Panc1 (cell line): ENCODE results near the gene KCTD14. TPM values are rescaled to one million over a fixed set of nuclear protein-coding genes. Genes with fewer than 3 reads are reported as not detected.

Experiments
- ATAC-seq: fragments of 200-7000 bp; cut with Tn5 transposase; 2 replicates; pipeline ENCODE4 v1.9.1; 2020; ENCODE audit warnings: mild to moderate bottlenecking, moderate library complexity
- BruUV-seq: library from RNA; stranded (reverse); fragments of 400-500 nt; replicated peaks from 2 replicates; lab custom pipeline; 2021; lab: Mats Ljungman, UMichigan
- CTCF ChIA-PET: fragments of 300-600 bp; sonication (Branson Sonifier 250); formaldehyde crosslinking; loops from one replicate; lab custom pipeline; 2022; ENCODE audit warnings: antibody characterized with exemption; lab: Charles Lee
- POLR2A ChIA-PET: fragments of 300-600 bp; sonication (Branson Sonifier 250); formaldehyde crosslinking; loops from one replicate; lab custom pipeline; 2022; ENCODE audit warnings: antibody characterized with exemption; lab: Charles Lee
- DNase-seq: peaks from one replicate; pipeline ENCODE4 v3.0.0-alpha.2; 2010; ENCODE audit warnings: low read depth, low spot score
- H3K27ac ChIP-seq: 2 replicates; pipeline ENCODE4 v1.5.1; 2011; ENCODE audit warnings: mild to moderate bottlenecking, low read length, inconsistent platforms
- H3K27me3 ChIP-seq: fragments of 200-500 bp; sonication (Bioruptor generic); 2 replicates; pipeline ENCODE4 v1.6.0; 2014; ENCODE audit warnings: low read length, inconsistent platforms; ENCODE audit not compliant: control insufficient read depth, insufficient read depth
- H3K36me3 ChIP-seq: fragments of 200-500 bp; sonication (Bioruptor generic); 2 replicates; pipeline ENCODE4 v1.5.1; 2014; ENCODE audit warnings: inconsistent platforms, mild to moderate bottlenecking, low read length, moderate library complexity; ENCODE audit not compliant: control insufficient read depth, insufficient read depth
- H3K4me1 ChIP-seq: 2 replicates; pipeline ENCODE4 v1.5.1; 2011; ENCODE audit warnings: inconsistent platforms, mild to moderate bottlenecking, low read length, moderate library complexity; ENCODE audit not compliant: control insufficient read depth, insufficient read depth
- H3K4me3 ChIP-seq, 2 experiments: 2 replicates each; pipeline ENCODE4 v1.5.1; 2011 to 2012; ENCODE audit warnings: low read depth in 2 of 2, low read length in 2 of 2, mild to moderate bottlenecking in 2 of 2, inconsistent platforms in 1 of 2, moderate library complexity in 1 of 2
- H3K9me3 ChIP-seq: fragments of 200-500 bp; sonication (Bioruptor generic); 2 replicates; pipeline ENCODE4 v1.5.1; 2014; ENCODE audit warnings: low read depth, mild to moderate bottlenecking, inconsistent platforms, low read length, moderate library complexity; ENCODE audit not compliant: control insufficient read depth, insufficient read depth
- CTCF ChIP-seq: fragments of 450-650 bp; IDR thresholded peaks from 2 replicates; pipeline ENCODE4 v1.5.1; 2017; ENCODE audit warnings: mild to moderate bottlenecking
- POLR2AphosphoS5 ChIP-seq: IDR thresholded peaks from 2 replicates; pipeline ENCODE4 v1.6.1; 2012; ENCODE audit warnings: mild to moderate bottlenecking, low read depth, low read length, moderate library complexity
- REST ChIP-seq, 2 experiments: IDR thresholded peaks; 2 replicates each; pipeline ENCODE4 v1.6.1; 2011 to 2012; ENCODE audit warnings: low read depth in 2 of 2, control low read depth in 1 of 2, low read length in 1 of 2, mild to moderate bottlenecking in 1 of 2, moderate library complexity in 1 of 2; ENCODE audit not compliant: insufficient read depth in 1 of 2
- SIN3A ChIP-seq: IDR thresholded peaks from 2 replicates; pipeline ENCODE4 v1.6.1; 2012; ENCODE audit warnings: low read depth, mild to moderate bottlenecking, low read length, moderate library complexity, borderline replicate concordance; ENCODE audit not compliant: insufficient read depth
- TCF7L2 ChIP-seq: IDR thresholded peaks from 2 replicates; pipeline ENCODE4 v1.6.1; 2011; ENCODE audit warnings: mild to moderate bottlenecking, low read depth, low read length, inconsistent platforms
- in situ Hi-C: cut with HindIII; loops from 2 replicates; pipeline ENCODE4 v1.10.0; 2016; ENCODE audit warnings: low sequenced_read_pairs, low pct_unique_long_range_greater_than_20kb
- intact Hi-C: fragments of 100-400 bp; cut with micrococcal nuclease; formaldehyde crosslinking; loops from one replicate; pipeline ENCODE4 v1.10.0; 2022; ENCODE audit not compliant: unreplicated experiment
- total RNA-seq: library from RNA; stranded (reverse); gene quantifications from one replicate; pipeline ENCODE4 v1.2.1, GENCODE V29; 2021; ENCODE audit not compliant: unreplicated experiment

Gene KCTD14
- total RNA-seq, 1 experiment from 2014 or later = 19.3 TPM

GRCh38 chr11:78061921-78062311 lies 38.8 kb upstream of the KCTD14 start:
- no peak for ATAC-seq

DNA sequence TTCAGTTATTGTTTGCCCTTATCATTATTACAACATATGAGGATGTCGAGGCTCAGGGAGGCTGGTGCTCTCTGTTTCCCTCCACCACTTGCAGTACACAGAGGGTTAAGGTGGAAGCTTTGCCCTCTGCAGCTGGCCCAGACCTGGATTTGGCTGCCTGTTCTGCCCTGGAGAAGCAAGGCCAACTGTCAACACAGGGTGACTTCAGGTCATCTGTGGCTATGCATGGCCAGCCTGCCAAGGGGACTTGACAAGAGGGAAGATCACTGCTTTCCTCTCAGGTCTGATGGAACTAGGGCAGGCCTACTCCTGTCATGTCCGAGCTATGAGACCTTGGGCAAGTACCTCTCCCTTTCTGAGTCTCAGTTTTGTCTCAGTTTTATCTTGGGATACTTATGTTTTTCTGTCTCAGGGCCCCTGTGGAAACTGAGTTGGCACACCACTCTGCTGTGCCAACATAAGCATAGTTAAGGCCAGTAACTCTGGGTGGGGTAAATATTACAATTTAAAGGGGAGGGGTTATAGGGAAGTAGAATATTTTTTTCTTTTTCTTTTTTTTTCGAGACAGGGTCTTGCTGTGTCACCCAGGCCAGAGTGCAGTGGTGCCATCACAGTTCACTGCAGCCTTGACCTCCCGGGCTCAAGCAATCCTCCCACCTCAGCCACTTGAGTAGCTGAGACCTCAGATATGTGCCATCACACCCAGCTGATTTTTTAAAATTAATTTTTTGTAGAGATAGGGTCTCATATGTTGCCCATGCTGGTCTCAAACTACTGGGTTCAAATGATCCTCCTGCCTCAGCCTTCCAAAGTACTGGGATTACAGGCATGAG lies 38.2 kb upstream of the KCTD14 start:
- Histone ChIP-seq H3K36me3 (no peaks in the 10 kb centered on the region), H3K27ac (peak overlapping the region; percentile 62), H3K27me3 (no peaks in the 10 kb centered on the region), H3K4me3 (no peak overlapping the region), H3K9me3 (no peaks in the 10 kb centered on the region), H3K4me1 (peaks cover 20% of the 10 kb centered on the region)
- ATAC-seq (peak; percentile 67), DNase-seq (no peak)
- no TSS peak for BruUV-seq
- TF ChIP-seq TCF7L2 (no peak), CTCF (no peak), SIN3A (no peak), POLR2AphosphoS5 (no peak), REST (IDR thresholded peaks at IDR 0.05; ENCODE audit: insufficient read depth in 1 of 2, low read depth in 2 of 2, low read length in 1 of 2) (no peak)
- ChIA-PET POLR2A (no interaction called here), CTCF (no interaction called here)
- in situ Hi-C loops = no loop called here
- intact Hi-C loops = no loop called here

More at GRCh38 chr11:78061921-78062311, 38.8 kb upstream of the KCTD14 start:
- H3K9me3 ChIP-seq = no peaks in the 10 kb centered on the region
- intact Hi-C loops = no loop called here
- TF ChIP-seq SIN3A (no peak), CTCF (no peak), REST (IDR thresholded peaks at IDR 0.05; ENCODE audit: insufficient read depth in 1 of 2, low read depth in 2 of 2, low read length in 1 of 2) (no peak), POLR2AphosphoS5 (no peak), TCF7L2 (no peak)
- in situ Hi-C loops = no loop called here
- H3K27ac ChIP-seq = peak overlapping the region; percentile 62
- ChIA-PET CTCF (no interaction called here), POLR2A (no interaction called here)
- no peaks in the 10 kb centered on the region for H3K36me3 ChIP-seq
- no peaks in the 10 kb centered on the region for H3K27me3 ChIP-seq
- no peak for DNase-seq
- peaks cover 20% of the 10 kb centered on the region for H3K4me1 ChIP-seq
- H3K4me3 ChIP-seq = no peak overlapping the region
- BruUV-seq = no TSS peak
